HG02588 (cell line): ENCODE results near the gene AKAP6.
A peak's percentile ranks its signal among the peaks of the same experiment; 100 is the strongest.

Experiments used
- ATAC-seq: cut with Tn5 transposase; IDR thresholded peaks from one replicate; pipeline ENCODE4 v1.9.1; 2021; ENCODE audit warnings: mild to moderate bottlenecking, moderate library complexity; ENCODE audit not compliant: unreplicated experiment

Gene AKAP6

GRCh38 chr14:32524609-32525375, 195.7 kb downstream of the AKAP6 start:
- no peak for ATAC-seq

DNA sequence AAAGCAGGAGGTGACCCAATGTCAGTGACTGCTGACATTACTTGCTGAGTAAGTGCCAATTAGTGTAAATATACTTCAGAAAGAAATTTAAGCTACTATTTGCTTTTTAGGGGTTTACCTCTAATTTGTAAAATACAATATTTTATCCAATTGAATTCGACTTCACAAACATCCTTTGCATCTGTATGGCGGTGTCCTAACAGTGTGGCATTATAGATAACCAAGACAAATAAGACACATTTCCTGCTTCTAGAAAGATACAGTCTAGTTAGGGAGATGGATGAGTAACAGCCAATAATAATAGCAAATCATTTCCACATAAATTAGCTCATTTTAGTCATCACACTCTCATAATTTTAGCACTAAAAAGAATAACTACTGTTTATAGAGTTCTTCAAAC, 196.5 kb downstream of the AKAP6 start:
- no peak for ATAC-seq

DNA sequence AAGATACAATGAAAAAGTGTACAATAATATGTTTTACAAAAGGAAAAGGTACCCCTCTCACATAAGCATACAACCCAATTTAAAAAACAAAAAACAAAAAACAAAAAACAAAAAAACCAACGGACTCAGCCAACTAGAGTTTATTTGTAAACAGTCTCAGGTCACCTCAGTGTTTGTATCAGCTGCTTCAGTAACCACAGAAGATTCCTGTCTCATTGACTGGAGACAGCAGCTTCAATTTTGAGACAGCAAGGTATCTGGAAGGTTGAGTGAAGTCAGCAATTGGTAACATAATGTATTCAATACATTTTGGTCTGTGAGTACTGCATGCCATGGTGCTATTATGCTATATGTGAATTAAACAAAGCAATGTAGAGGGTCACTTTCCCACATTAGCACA, 201.7 kb downstream of the AKAP6 start:
- no peak for ATAC-seq

GRCh38 chr14:32531942-32532515, 202.9 kb downstream of the AKAP6 start:
- no peak for ATAC-seq

DNA sequence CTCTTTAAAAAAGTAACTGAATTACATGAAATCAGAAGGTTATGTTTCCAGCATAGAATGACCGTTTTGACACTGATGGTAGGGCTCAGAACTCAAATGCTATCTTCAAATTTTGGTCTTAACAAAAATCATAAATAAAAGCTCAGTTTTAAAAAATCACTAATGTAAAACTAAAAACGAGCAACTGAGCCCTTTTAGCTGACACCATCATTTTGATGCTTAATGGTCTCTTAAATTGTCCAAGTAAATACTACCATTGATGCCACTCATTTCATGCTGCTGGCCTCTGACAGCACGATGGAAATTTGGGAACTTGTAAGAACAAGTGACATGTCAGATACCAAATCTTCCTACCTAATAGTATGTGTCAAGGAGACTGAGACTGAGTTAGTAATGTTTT, 205.0 kb downstream of the AKAP6 start:
- no peak for ATAC-seq

GRCh38 chr14:32536175-32536574, 207.1 kb downstream of the AKAP6 start:
- ATAC-seq = no peak

DNA sequence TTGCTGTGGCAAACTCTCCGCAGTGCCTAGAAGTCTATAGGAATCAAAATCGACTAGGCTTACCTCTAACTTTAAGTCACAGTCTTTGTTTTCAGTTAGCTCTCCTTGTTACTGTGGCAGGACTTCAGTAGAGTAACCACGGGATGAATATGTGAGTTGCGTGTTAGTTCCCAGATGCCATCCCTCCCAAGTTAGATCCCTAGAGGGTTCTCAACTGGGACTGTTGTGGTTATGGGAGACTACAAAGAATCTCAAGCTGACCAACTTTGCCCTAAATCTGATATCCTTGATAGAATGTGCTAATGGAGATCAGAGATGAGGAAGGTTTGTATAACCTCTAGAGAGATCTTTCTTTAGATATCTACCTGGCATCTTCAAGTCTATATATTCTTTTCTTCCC, 208.1 kb downstream of the AKAP6 start:
- ATAC-seq = no peak

DNA sequence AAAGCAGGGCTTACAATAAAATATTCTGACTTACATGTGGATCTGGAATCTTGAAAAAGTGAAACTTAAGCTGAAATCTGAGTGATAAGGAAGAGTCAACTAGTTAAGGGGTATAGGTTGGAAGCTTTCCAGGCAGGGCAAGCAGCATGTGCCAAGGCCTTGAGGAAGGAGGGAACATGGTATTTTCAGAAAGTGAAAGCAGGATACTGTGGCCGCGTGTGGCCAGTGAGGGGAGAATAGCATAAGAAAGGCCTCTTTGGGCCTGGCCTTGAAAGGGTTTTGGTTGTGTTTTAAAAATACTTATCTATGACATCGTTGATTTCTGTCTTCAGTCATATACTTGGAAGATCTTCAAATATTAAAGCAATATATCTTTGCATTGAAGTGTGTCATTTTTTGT, 213.4 kb downstream of the AKAP6 start:
- ATAC-seq = no peak

- no peak for ATAC-seq
Observed at GRCh38 chr14:32545095-32545494, 216.0 kb downstream of the AKAP6 start.

DNA sequence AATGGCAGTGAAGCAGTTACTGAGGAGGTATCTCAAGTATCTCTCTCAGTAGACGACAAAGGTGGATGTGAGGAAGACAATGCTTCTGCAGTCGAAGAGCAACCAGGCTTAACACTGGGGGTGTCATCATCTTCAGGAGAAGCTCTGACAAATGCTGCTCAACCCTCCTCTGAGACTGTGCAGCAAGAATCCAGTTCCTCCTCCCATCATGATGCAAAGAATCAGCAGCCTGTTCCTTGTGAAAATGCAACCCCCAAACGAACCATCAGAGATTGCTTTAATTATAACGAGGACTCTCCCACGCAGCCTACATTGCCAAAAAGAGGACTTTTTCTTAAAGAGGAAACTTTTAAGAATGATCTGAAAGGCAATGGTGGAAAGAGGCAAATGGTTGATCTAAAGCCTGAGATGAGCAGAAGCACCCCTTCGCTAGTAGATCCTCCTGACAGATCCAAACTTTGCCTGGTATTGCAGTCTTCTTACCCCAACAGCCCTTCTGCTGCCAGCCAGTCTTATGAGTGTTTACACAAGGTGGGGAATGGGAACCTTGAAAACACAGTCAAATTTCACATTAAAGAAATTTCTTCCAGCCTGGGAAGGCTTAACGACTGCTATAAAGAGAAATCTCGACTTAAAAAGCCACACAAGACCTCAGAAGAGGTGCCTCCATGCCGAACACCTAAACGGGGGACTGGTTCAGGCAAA, 216.6 kb downstream of the AKAP6 start:
- no peak for ATAC-seq

DNA sequence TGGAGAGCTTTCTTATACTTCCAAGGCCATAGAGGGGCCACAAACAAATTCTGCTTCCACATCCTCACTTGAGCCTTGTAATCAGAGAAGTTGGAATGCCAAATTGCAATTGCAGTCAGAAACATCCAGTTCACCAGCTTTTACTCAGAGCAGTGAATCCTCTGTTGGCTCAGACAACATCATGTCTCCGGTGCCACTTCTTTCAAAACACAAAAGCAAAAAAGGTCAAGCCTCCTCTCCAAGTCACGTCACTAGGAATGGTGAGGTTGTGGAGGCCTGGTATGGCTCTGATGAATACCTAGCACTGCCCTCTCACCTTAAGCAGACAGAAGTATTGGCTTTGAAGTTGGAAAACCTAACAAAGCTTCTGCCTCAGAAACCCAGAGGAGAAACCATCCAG, 217.1 kb downstream of the AKAP6 start:
- no peak for ATAC-seq

- no peak for ATAC-seq
Observed at GRCh38 chr14:32552766-32553165, 223.7 kb downstream of the AKAP6 start.

- ATAC-seq = no peak
Observed at GRCh38 chr14:32559048-32559447, 229.9 kb downstream of the AKAP6 start.

- no peak for ATAC-seq
Observed at GRCh38 chr14:32559590-32559989, 230.5 kb downstream of the AKAP6 start.

DNA sequence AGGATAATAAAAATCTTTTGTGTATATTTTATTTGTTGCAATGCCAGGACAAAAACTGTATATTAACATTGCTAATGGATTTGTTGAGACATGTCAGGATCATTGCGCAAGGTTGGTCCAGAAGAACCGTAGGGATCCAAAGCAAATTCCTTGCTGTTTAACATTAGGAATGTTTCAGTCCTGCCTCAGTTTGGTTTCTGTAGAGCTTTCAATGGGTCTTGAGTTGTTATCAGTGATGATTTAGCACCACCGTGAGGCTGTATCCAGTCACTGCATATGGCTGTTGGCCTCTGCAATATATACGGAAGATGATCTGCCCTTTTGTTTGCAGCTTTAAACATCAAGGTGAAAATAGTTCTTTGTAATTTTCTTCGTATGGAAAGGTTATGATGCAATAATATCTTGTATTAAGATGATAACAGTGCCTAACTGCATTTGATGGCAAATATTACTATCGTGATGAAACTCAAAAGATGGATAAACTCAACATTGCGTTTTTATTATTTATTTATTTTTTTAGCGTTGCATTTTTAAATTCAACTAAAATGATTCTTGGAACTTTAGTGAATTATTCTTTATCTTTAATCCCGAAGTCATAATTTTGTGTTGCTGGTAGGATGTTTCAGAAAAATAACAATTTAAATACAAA, 231.2 kb downstream of the AKAP6 start:
- ATAC-seq = peak; percentile 70

DNA sequence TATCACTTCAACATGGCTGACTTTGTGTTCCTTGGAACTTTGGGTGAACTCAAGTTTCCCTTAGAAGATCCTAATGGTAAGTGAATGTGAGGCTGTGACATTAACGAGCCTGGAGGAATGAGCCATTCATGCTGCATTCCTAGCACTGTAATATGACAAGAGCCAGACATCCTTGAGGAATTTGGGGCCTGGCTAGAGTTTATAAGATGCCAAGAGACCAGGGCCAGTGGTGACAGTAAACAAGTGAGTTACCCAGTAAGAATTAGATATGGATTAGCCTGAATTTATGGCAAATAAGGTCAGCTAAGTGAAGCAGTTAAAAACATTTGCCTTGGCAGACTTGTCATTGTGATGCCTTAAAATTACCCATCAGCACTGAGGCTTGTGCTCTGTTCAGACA, 232.4 kb downstream of the AKAP6 start:
- no peak for ATAC-seq

GRCh38 chr14:32564596-32564995, 235.5 kb downstream of the AKAP6 start:
- no peak for ATAC-seq

- no peak for ATAC-seq
Observed at GRCh38 chr14:32565256-32565655, 236.2 kb downstream of the AKAP6 start.

GRCh38 chr14:32567543-32568384, 238.7 kb downstream of the AKAP6 start:
- no peak for ATAC-seq

DNA sequence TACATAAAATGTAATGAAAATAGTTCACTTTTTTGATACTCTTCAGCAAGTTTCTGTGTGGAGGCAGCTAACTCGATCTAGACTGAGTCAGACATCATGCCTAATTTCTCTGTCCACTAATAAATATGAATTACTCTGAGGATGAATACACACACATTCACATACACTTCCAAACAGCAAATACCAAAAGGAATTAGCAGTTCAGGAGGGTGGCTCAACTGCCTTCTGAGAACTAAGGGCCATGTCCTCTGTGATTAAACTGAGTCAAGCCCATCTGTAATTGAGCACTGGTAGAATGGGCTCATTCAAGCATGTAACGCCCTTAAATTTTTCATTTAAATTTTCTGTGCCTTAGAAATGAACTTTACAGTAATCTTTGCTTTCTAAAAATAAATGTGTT, 242.5 kb downstream of the AKAP6 start:
- ATAC-seq = no peak
